Trophoblast cell (in vitro differentiated cells and primary cell): ENCODE data around the gene TPBGL.

Experiments
- DNase-seq, 2 donors: peaks; one replicate each; pipeline ENCODE4 v3.0.0-alpha.2; 2016
- H2AFZ ChIP-seq: 2 replicates; pipeline ENCODE4 v1.6.1; 2013; ENCODE audit warnings: low read length, moderate library complexity, mild to moderate bottlenecking; ENCODE audit not compliant: insufficient read depth, poor library complexity
- H2AK5ac ChIP-seq: 2 replicates; pipeline ENCODE4 v1.6.1; 2013; ENCODE audit warnings: mild to moderate bottlenecking, low read length
- H2BK120ac ChIP-seq: 2 replicates; pipeline ENCODE4 v1.6.1; 2013; ENCODE audit warnings: low read length, mild to moderate bottlenecking, moderate library complexity; ENCODE audit not compliant: insufficient read depth, poor library complexity
- H2BK12ac ChIP-seq: 2 replicates; pipeline ENCODE4 v1.6.1; 2013; ENCODE audit warnings: mild to moderate bottlenecking, low read length, moderate library complexity
- H2BK5ac ChIP-seq: 2 replicates; pipeline ENCODE4 v1.6.1; 2013; ENCODE audit warnings: low read length, low read depth, moderate library complexity, mild to moderate bottlenecking; ENCODE audit not compliant: poor library complexity
- H3K14ac ChIP-seq: 2 replicates; pipeline ENCODE4 v1.6.1; 2013; ENCODE audit warnings: mild to moderate bottlenecking, low read length
- H3K18ac ChIP-seq: 2 replicates; pipeline ENCODE4 v1.6.1; 2013; ENCODE audit warnings: mild to moderate bottlenecking, low read length
- H3K23ac ChIP-seq: 2 replicates; pipeline ENCODE4 v1.6.1; 2013; ENCODE audit warnings: low read length
- H3K27ac ChIP-seq: 2 replicates; pipeline ENCODE4 v1.5.1; 2013; ENCODE audit warnings: low read depth, mild to moderate bottlenecking, inconsistent platforms, low read length, moderate library complexity
- H3K27me3 ChIP-seq: 2 replicates; pipeline ENCODE4 v1.6.1; 2013; ENCODE audit warnings: inconsistent platforms, mild to moderate bottlenecking, low read length, moderate library complexity; ENCODE audit not compliant: insufficient read depth
- H3K36me3 ChIP-seq, 2 experiments: 1 replicate in 1 of 2; 2 replicates in 1 of 2; pipeline ENCODE4 v1.6.1; 2013; ENCODE audit warnings: low read length in 2 of 2, mild to moderate bottlenecking in 2 of 2, moderate library complexity in 1 of 2; ENCODE audit not compliant: insufficient read depth in 2 of 2, control insufficient read depth in 1 of 2
- H3K4ac ChIP-seq: 2 replicates; pipeline ENCODE4 v1.6.1; 2013; ENCODE audit warnings: low read depth, mild to moderate bottlenecking, low read length, moderate library complexity
- H3K4me1 ChIP-seq, 2 experiments: 1 replicate in 1 of 2; 2 replicates in 1 of 2; pipeline ENCODE4 v1.6.1; 2013; ENCODE audit warnings: low read length in 2 of 2, mild to moderate bottlenecking in 2 of 2, moderate library complexity in 1 of 2; ENCODE audit not compliant: insufficient read depth in 2 of 2, control insufficient read depth in 1 of 2
- H3K4me2 ChIP-seq: 2 replicates; pipeline ENCODE4 v1.6.1; 2013; ENCODE audit warnings: inconsistent platforms, mild to moderate bottlenecking, low read length, moderate library complexity
- H3K4me3 ChIP-seq: 2 replicates; pipeline ENCODE4 v1.5.1; 2013; ENCODE audit warnings: mild to moderate bottlenecking, low read depth, low read length, inconsistent platforms
- H3K79me1 ChIP-seq: one replicate; pipeline ENCODE4 v1.6.1; 2013; ENCODE audit warnings: low read length
- H3K79me2 ChIP-seq: 2 replicates; pipeline ENCODE4 v1.6.1; 2013; ENCODE audit warnings: low read length, mild to moderate bottlenecking; ENCODE audit not compliant: control insufficient read depth, insufficient read depth, poor library complexity
- H3K9ac ChIP-seq: 2 replicates; pipeline ENCODE4 v1.6.1; 2013; ENCODE audit warnings: mild to moderate bottlenecking, low read length
- H3K9me3 ChIP-seq: 2 replicates; pipeline ENCODE4 v1.6.1; 2013; ENCODE audit warnings: low read depth, mild to moderate bottlenecking, control low read depth, inconsistent platforms, low read length; ENCODE audit not compliant: insufficient read depth
- H4K12ac ChIP-seq: 2 replicates; pipeline ENCODE4 v1.6.1; 2013; ENCODE audit warnings: low read depth, mild to moderate bottlenecking, low read length, moderate library complexity
- H4K8ac ChIP-seq: 2 replicates; pipeline ENCODE4 v1.6.1; 2013; ENCODE audit warnings: low read depth, mild to moderate bottlenecking, low read length, moderate library complexity
- H4K91ac ChIP-seq: one replicate; pipeline ENCODE4 v1.6.1; 2013; ENCODE audit warnings: low read depth, mild to moderate bottlenecking, low read length, moderate library complexity
- WGBS: extraction: QIAGEN DNeasy Blood & Tissue Kit; methylation state at CpG from one replicate; pipeline ENCODE4 v1.1.7; 2013; ENCODE audit warnings: missing lambda C conversion rate; ENCODE audit not compliant: insufficient read length, insufficient coverage; ENCODE audit errors: extremely low coverage; 5-methylcytosine and 5-hydroxymethylcytosine counted together

Gene TPBGL

DNA sequence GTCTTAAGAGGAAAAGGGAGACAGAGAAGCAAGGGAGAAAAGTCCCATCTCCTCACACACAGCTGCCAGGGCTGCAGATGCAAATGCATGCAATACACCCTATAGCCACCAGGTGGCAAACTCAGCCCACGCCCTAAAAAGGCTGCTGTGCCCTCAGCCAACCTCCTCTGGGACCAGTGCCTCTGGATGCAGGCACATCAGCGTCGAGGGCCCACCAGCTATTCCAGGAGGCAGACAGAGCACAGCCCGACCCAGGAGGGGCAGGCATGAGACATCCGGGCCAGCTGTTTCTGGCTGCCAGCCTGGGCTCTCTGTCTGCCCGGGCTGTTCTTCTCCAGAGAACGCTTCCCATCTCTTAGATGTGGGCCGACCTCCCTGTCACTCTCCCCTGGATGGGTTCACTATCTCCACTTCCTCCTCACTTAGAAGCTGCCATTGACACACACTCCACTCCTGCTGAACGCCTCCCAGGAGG, 39.7 kb downstream of the TPBGL start:
- no peak overlapping the region for H3K23ac ChIP-seq
- H3K18ac ChIP-seq = no peak overlapping the region
- peaks cover 8 to 15% of the 10 kb centered on the region in 2 experiments for H3K4me1 ChIP-seq
- H2AFZ ChIP-seq = no peak overlapping the region
- peak; percentile 62 to 88 for DNase-seq
- H3K27ac ChIP-seq = no peak overlapping the region
- H3K27me3 ChIP-seq = no peaks in the 10 kb centered on the region
- H3K4ac ChIP-seq = no peak overlapping the region
- WGBS = no CpG with 5 or more reads among the region's 9 CpGs
- no peak overlapping the region for H2BK5ac ChIP-seq
- no peak overlapping the region for H3K4me3 ChIP-seq
- H3K9ac ChIP-seq = no peak overlapping the region
- no peak overlapping the region for H2BK12ac ChIP-seq
- no peak overlapping the region for H4K91ac ChIP-seq
- no peak overlapping the region for H4K12ac ChIP-seq
- no peak overlapping the region for H3K4me2 ChIP-seq
- no peaks in the 10 kb centered on the region for H3K79me2 ChIP-seq
- H2AK5ac ChIP-seq = no peak overlapping the region
- H3K79me1 ChIP-seq = no peaks in the 10 kb centered on the region
- H3K36me3 ChIP-seq = peaks cover 53 to 56% of the 10 kb centered on the region in 2 experiments
- H3K14ac ChIP-seq = no peak overlapping the region
- no peak overlapping the region for H2BK120ac ChIP-seq
- no peak overlapping the region for H4K8ac ChIP-seq
- no peaks in the 10 kb centered on the region for H3K9me3 ChIP-seq

GRCh38 chr11:75280770-75281468, 40.3 kb downstream of the TPBGL start:
- no peak overlapping the region for H3K18ac ChIP-seq
- no peaks in the 10 kb centered on the region for H3K79me1 ChIP-seq
- H3K27ac ChIP-seq = no peak overlapping the region
- H2BK12ac ChIP-seq = no peak overlapping the region
- H2BK120ac ChIP-seq = no peak overlapping the region
- no peak overlapping the region for H3K4me3 ChIP-seq
- peaks cover 57 to 61% of the 10 kb centered on the region in 2 experiments for H3K36me3 ChIP-seq
- no peaks in the 10 kb centered on the region for H3K9me3 ChIP-seq
- no peak overlapping the region for H3K14ac ChIP-seq
- no peak overlapping the region for H3K4ac ChIP-seq
- no peak overlapping the region for H4K91ac ChIP-seq
- no CpG with 5 or more reads among the region's 15 CpGs for WGBS
- no peaks in the 10 kb centered on the region for H3K27me3 ChIP-seq
- H3K4me1 ChIP-seq = peaks cover 8 to 15% of the 10 kb centered on the region in 2 experiments
- no peak for DNase-seq
- H3K23ac ChIP-seq = no peak overlapping the region
- no peak overlapping the region for H2AFZ ChIP-seq
- H3K9ac ChIP-seq = no peak overlapping the region
- H3K79me2 ChIP-seq = no peaks in the 10 kb centered on the region
- H4K12ac ChIP-seq = no peak overlapping the region
- no peak overlapping the region for H2AK5ac ChIP-seq
- no peak overlapping the region for H2BK5ac ChIP-seq
- no peak overlapping the region for H4K8ac ChIP-seq
- H3K4me2 ChIP-seq = no peak overlapping the region

DNA sequence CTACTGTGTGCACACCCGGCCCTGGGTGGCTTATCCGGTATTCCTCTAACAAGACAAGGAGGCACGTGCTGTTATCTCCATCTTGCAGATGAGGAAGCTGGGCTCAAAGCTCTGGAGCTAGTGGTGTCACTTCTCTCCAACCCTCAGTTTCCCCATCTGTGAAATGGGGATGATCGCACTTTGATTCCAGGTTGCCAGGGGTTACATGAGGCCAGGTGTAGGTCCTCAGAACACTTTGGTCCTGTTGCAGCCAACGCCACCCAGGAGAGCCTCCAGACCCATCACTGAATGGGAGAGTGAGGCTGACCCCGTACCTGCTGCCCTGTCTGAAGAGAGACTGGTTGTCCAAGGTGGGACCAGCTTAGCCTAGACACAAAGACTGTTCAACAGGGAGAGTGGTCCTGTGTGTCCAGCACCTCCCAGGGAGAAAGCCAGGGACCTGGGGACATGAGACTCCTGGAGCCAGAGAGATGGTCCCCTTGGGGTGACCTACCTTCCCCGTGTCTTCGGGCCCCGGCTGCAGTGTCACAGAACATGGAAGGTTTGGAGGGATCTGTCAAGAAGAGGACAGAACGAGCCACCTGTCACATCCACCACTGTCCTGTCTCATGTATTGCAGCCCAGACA, 41.0 kb downstream of the TPBGL start:
- Histone ChIP-seq H3K9ac (no peak overlapping the region), H2BK120ac (no peak overlapping the region), H4K12ac (no peak overlapping the region), H3K18ac (no peak overlapping the region), H3K79me1 (no peaks in the 10 kb centered on the region), H2BK5ac (no peak overlapping the region), H3K27ac (no peak overlapping the region), H3K27me3 (no peaks in the 10 kb centered on the region), H2AK5ac (no peak overlapping the region), H4K91ac (no peak overlapping the region), H3K4me1 (peaks cover 8 to 15% of the 10 kb centered on the region in 2 experiments), H3K4ac (no peak overlapping the region), H3K79me2 (no peaks in the 10 kb centered on the region), H3K4me2 (no peak overlapping the region), H3K23ac (no peak overlapping the region), H3K4me3 (peak overlapping the region; percentile 19), H2BK12ac (no peak overlapping the region), H2AFZ (no peak overlapping the region), H3K14ac (no peak overlapping the region), H3K9me3 (no peaks in the 10 kb centered on the region), H3K36me3 (peaks cover 57 to 63% of the 10 kb centered on the region in 2 experiments), H4K8ac (no peak overlapping the region)
- no peak for DNase-seq
- no CpG with 5 or more reads among the region's 10 CpGs for WGBS

DNA sequence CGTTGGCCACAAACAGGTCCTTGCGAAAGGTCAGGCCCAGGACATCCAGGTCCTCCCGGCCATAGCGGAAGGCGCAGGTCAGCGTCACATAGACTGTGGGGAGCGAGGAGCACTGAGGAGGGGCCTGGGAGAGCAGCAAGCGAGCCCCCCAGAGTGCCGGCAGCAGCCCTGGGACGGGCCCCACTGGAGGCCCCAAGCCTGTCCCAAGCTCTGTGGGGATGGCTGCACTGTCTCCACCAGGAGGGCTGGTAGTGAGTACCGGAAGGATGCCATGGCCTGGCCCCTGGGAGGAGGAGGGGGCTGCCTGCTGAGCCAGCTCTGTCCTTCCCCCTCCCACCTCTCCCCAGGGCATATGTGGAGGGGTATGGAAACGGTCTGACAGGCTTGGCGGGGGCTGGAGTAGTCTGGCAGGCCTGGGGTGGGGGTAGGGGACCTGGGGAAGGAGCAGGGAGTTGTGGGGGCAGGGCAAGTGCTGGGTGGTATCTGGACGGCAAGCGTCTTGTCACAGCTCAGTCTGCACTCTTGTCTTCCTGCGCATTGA, 42.9 kb downstream of the TPBGL start:
- DNase-seq = no peak
- H3K4me1 ChIP-seq = peaks cover 8 to 15% of the 10 kb centered on the region in 2 experiments
- no peak overlapping the region for H3K14ac ChIP-seq
- no peaks in the 10 kb centered on the region for H3K27me3 ChIP-seq
- H3K36me3 ChIP-seq = peaks cover 42 to 54% of the 10 kb centered on the region in 2 experiments
- H3K27ac ChIP-seq = no peak overlapping the region
- H3K9ac ChIP-seq = no peak overlapping the region
- no peak overlapping the region for H2BK5ac ChIP-seq
- H2AFZ ChIP-seq = no peak overlapping the region
- no peak overlapping the region for H2AK5ac ChIP-seq
- H3K9me3 ChIP-seq = no peaks in the 10 kb centered on the region
- no peak overlapping the region for H4K12ac ChIP-seq
- H3K4me3 ChIP-seq = no peak overlapping the region
- H4K91ac ChIP-seq = no peak overlapping the region
- no peak overlapping the region for H2BK12ac ChIP-seq
- H3K4me2 ChIP-seq = no peak overlapping the region
- H3K79me2 ChIP-seq = no peaks in the 10 kb centered on the region
- H3K79me1 ChIP-seq = no peaks in the 10 kb centered on the region
- WGBS = no CpG with 5 or more reads among the region's 16 CpGs
- H2BK120ac ChIP-seq = no peak overlapping the region
- H3K18ac ChIP-seq = no peak overlapping the region
- no peak overlapping the region for H3K23ac ChIP-seq
- H4K8ac ChIP-seq = no peak overlapping the region
- no peak overlapping the region for H3K4ac ChIP-seq
